ENCODE data around the gene ZNF440. TPM values are rescaled to one million over a fixed set of nuclear protein-coding genes. Genes with fewer than 3 reads are reported as not detected.
"Not testable (repeated sequence)": the region's sequence is repeated elsewhere in the genome, so short reads cannot be mapped to it uniquely, and the experiment has no call there.

The ZNF440 gene
- total RNA-seq, 1 donor from 2014 or later: 21.6 TPM

DNA sequence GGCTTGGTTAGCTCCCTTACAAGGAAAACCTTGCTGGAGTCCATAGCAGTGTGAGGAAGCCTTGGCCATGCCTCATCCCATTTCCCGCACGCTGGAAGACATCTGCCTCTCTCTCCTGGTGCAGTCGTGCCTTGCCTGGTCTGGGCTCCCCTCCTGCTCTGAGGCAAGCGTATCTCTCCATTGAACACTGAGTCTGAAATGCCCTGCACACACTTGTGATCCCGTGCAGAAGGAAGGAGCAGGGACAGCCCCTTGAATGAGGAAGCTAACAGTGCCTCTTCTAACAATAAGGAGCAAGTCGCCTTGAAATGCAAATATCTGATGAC, 407 bp upstream of the ZNF440 start:
- H3K4me3 Mint-ChIP-seq: peak overlapping the region; percentile 93
- no peak for DNase-seq (ENCODE audit: low spot score in 2 of 2, unreplicated experiment in 2 of 2)
- no peaks in the 10 kb centered on the region for H3K27me3 Mint-ChIP-seq (ENCODE audit: low read depth)
- H3K9me3 Mint-ChIP-seq: peaks cover 16% of the 10 kb centered on the region
- H3K4me1 Mint-ChIP-seq: peaks cover 16% of the 10 kb centered on the region
- peaks cover 35% of the 10 kb centered on the region for H3K36me3 Mint-ChIP-seq
- peak overlapping the region; percentile 95 for H3K27ac Mint-ChIP-seq
- TF ChIP-seq, protein P1, sequence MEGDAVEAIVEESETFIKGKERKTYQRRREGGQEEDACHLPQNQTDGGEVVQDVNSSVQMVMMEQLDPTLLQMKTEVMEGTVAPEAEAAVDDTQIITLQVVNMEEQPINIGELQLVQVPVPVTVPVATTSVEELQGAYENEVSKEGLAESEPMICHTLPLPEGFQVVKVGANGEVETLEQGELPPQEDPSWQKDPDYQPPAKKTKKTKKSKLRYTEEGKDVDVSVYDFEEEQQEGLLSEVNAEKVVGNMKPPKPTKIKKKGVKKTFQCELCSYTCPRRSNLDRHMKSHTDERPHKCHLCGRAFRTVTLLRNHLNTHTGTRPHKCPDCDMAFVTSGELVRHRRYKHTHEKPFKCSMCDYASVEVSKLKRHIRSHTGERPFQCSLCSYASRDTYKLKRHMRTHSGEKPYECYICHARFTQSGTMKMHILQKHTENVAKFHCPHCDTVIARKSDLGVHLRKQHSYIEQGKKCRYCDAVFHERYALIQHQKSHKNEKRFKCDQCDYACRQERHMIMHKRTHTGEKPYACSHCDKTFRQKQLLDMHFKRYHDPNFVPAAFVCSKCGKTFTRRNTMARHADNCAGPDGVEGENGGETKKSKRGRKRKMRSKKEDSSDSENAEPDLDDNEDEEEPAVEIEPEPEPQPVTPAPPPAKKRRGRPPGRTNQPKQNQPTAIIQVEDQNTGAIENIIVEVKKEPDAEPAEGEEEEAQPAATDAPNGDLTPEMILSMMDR (IDR thresholded peaks at IDR 0.05; ENCODE audit: unreplicated experiment): no peak

DNA sequence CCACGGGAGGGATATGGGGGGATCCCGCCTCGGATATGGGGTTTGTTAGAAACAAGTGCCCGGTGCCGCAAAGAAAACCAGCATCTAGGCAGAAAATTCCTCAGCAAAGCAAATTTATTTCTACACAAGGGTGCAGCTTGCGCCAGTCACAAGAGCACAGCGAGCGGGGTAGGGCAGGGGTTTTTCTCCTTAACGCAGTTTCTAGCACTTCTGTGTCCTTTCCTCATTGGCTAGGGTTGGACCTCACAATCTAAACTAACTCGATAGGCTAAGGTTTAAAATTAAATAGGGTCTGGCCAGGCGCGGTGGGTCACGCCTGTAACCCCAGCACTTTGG, 595 bp downstream of the ZNF440 start:
- Mint-ChIP-seq H3K4me1 (peaks cover 16% of the 10 kb centered on the region), H3K27ac (peak overlapping the region; percentile 83), H3K36me3 (peaks cover 30% of the 10 kb centered on the region), H3K27me3 (ENCODE audit: low read depth) (no peaks in the 10 kb centered on the region), H3K4me3 (peak overlapping the region; percentile 93), H3K9me3 (peaks cover 10% of the 10 kb centered on the region)
- no peak for DNase-seq (ENCODE audit: low spot score in 2 of 2, unreplicated experiment in 2 of 2)
- TF ChIP-seq, protein P1 (IDR thresholded peaks at IDR 0.05; ENCODE audit: unreplicated experiment): no peak

DNA sequence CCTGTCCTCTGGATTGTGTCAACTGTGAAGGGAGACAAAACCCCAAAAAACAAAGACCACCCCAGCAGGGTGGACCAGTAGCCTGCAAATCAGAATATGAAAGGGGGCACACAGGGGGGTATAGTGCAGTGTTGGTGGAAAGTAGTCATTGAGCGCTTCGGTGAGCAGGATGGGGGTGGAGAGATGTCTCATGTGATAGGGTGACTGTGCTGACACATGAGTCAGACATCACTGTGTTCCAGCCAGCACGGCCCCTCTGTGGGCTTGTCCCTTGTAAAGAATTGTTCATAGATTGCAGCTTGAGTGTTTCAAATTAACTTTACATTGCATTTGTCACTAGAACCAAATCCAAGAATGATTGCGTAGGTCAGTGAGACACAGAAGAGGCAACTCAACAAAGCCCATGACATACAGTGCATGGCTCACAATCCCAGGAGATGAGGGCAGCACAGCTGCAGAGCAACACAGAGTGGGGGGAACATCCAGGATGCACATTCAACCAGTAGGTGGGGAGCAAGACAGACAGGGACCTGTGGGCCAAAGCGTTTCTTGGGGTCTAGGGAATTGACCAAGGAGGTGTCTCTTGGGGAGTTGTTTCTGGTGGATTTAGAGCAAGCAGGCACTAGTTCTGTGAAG, 7.5 kb downstream of the ZNF440 start:
- Mint-ChIP-seq H3K27ac (no peak overlapping the region), H3K4me3 (no peak overlapping the region), H3K9me3 (peaks cover 32% of the 10 kb centered on the region), H3K4me1 (no peaks in the 10 kb centered on the region), H3K36me3 (peaks cover 61% of the 10 kb centered on the region), H3K27me3 (ENCODE audit: low read depth) (no peaks in the 10 kb centered on the region)
- TF ChIP-seq, protein P1 (IDR thresholded peaks at IDR 0.05; ENCODE audit: unreplicated experiment): no peak
- DNase-seq (ENCODE audit: low spot score in 2 of 2, unreplicated experiment in 2 of 2): no peak

DNA sequence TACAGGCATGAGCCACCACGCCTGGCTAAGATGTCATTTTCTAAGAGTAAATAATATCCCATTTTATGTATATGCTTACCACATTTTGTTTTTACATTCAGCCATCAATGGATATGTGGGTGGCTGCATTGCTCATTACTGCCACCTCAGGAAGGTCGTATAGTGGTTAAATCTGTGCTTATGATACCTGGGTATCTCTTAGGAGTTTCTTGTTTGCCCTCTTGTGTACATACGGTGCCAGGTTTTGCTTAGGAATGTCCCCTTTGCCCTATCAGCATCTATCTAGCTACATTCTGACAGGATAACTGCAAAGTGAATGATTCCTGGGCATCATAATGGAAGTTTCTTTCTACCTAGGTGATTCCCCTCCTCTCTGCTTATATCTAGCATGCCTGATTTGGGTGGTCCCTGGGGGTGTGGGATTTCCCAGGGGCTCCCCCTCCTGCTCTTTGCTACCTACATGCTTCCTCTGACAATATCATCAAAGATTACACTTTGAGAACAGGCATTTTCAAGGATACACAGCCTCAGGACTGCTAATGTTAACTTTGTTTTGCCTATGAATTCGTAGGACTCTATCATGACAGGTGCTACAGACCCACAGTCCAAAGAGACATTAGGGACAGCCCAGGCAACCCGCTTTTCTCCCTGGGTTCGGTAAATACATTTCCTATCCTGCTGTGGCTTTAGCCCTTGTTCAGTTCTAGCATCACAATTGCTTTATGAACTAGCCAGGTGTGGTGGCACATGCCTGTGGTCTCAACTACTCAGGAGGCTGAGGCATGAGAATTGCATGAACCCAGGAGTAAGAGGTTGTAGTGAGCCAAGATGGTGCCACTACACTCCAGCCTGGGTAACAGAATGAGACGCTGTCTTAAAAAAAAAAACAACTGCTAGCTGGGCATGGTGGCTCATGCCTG, 15.1 kb downstream of the ZNF440 start:
- not testable (repeated sequence) for H3K27ac Mint-ChIP-seq; DNase-seq (ENCODE audit: low spot score in 2 of 2, unreplicated experiment in 2 of 2); H3K27me3 Mint-ChIP-seq (ENCODE audit: low read depth); H3K4me3 Mint-ChIP-seq; H3K4me1 Mint-ChIP-seq
- H3K36me3 Mint-ChIP-seq: peaks cover 85% of the 10 kb centered on the region
- H3K9me3 Mint-ChIP-seq: peaks cover 64% of the 10 kb centered on the region

DNA sequence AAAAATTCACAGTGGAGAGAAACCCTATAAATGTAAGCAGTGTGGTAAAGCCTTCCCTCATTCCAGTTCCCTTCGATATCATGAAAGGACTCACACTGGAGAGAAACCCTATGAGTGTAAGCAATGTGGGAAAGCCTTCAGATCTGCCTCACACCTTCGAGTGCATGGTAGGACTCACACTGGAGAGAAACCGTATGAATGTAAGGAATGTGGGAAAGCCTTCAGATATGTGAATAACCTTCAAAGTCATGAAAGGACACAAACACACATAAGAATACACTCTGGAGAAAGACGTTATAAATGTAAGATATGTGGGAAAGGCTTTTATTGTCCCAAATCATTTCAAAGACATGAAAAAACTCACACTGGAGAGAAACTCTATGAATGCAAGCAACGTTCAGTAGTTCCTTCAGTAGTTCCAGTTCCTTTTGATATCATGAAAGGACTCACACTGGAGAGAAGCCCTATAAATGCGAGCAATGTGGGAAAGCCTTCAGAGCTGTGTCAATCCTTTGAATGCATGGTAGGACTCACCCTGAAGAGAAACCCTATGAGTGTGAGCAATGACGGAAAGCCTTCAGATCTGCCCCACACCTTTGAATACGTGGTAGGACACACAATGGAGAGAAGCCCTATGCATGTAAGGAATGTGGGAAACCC, 18.3 kb downstream of the ZNF440 start:
- DNase-seq (ENCODE audit: low spot score in 2 of 2, unreplicated experiment in 2 of 2): no peak
- Mint-ChIP-seq H3K4me1 (no peaks in the 10 kb centered on the region), H3K36me3 (peaks cover 85% of the 10 kb centered on the region), H3K9me3 (peaks cover 73% of the 10 kb centered on the region), H3K27ac (no peak overlapping the region), H3K4me3 (no peak overlapping the region), H3K27me3 (ENCODE audit: low read depth) (no peaks in the 10 kb centered on the region)
- TF ChIP-seq, protein P1 (IDR thresholded peaks at IDR 0.05; ENCODE audit: unreplicated experiment): no peak

DNA sequence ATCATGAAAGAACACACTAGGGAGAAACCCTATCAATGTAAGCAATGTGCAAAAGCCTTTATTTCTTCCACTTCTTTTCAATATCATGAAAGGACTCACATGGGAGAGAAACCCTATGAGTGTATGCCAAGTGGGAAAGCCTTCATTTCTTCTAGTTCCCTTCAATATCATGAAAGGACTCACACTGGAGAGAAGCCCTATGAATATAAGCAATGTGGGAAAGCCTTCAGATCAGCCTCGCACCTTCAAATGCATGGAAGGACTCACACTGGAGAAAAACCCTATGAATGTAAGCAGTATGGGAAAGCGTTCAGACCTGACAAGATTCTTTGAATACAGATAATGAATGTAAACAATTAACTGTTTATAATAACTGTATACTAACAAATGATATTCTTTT, 19.5 kb downstream of the ZNF440 start:
- H3K27me3 Mint-ChIP-seq (ENCODE audit: low read depth): no peaks in the 10 kb centered on the region
- no peak overlapping the region for H3K4me3 Mint-ChIP-seq
- H3K36me3 Mint-ChIP-seq: peaks cover 75% of the 10 kb centered on the region
- H3K4me1 Mint-ChIP-seq: no peaks in the 10 kb centered on the region
- no peak for DNase-seq (ENCODE audit: low spot score in 2 of 2, unreplicated experiment in 2 of 2)
- H3K27ac Mint-ChIP-seq: no peak overlapping the region
- TF ChIP-seq, protein P1 (IDR thresholded peaks at IDR 0.05; ENCODE audit: unreplicated experiment): no peak
- H3K9me3 Mint-ChIP-seq: peaks cover 67% of the 10 kb centered on the region

DNA sequence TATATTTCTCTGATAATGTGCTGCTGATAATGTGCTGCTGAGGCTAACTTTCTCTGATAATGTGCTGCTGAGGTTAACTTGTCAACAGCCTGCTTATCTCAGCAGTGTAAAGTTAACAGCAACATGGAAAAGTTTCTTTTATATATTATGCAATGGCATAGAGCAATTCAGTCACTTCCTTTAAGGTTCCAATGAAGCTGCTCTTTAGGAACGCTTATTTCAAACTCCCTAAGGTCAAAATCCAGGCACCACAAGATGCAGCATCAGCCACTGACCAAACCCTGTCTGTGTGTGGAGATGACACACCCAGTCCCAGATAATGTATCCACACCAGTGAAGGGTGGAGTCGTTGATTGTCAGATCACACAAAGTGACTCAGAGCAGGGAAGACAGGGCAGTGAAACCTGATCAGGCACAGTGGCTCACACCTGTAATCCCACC, 21.6 kb downstream of the ZNF440 start:
- not testable (repeated sequence) for H3K4me1 Mint-ChIP-seq; H3K27ac Mint-ChIP-seq; H3K27me3 Mint-ChIP-seq (ENCODE audit: low read depth); DNase-seq (ENCODE audit: low spot score in 2 of 2, unreplicated experiment in 2 of 2); H3K4me3 Mint-ChIP-seq
- peaks cover 55% of the 10 kb centered on the region for H3K36me3 Mint-ChIP-seq
- peaks cover 63% of the 10 kb centered on the region for H3K9me3 Mint-ChIP-seq

All from mesothelial cell of epicardium (in vitro differentiated cells).